ENCODE data around the gene ELMO1.

Gene ELMO1

DNA sequence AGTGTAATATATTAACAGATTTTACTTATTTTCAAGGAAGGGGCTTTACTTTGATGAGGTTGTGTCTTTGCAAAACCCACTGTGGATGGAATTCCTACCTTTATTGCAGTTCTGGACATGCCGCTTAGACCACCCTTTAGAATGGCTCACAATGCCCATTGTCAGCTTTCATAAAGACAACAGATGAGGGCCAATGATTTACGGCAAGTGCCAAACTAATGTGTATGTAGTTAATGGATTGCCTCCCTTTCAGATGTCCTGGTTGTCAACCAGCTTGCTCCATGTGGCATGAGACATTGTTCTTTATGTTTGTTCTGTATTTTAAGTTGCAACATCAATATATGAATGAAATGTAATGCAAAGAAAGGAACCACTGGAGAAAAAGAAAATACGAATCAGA is 35.0 kb upstream of the ELMO1 start:
- Histone ChIP-seq H3K36me3 (ENCODE audit: control insufficient read depth, insufficient read depth, low read length) (no peaks in the 10 kb centered on the region; the same call in 1 of the 2 replicates), H3K9ac (ENCODE audit: low read depth, low read length) (no peak overlapping the region), H3K9me3 (ENCODE audit: control insufficient read depth, insufficient read depth, low read length) (peaks cover 16% of the 10 kb centered on the region), H3K27ac (ENCODE audit: low read depth, low read length) (no peak overlapping the region), H3K27me3 (ENCODE audit: control insufficient read depth, insufficient read depth, low read length) (no peaks in the 10 kb centered on the region), H3K4me1 (ENCODE audit: control insufficient read depth, insufficient read depth, low read length) (peaks cover 11% of the 10 kb centered on the region; the same call in 1 of the 2 replicates), H3K4me3 (ENCODE audit: low read depth, low read length) (no peak overlapping the region)

DNA sequence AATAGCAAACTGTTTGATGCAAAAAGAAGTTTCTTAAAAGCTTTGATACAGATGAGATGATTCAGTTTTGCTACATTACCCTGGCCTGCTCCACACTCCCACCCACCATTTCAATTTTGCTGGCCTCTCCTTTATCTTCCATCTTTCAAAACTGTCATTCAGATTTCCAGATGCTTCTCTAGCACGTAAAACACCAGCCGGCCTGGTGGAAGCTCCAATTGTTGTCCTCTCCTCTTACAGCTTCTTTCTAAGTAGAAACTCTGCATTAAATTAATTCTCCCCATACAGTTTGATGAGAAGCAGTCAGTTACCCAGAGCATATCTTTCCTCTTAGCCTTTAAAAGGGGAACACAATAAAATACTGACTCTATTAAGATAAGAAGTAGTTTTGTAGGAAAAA is 34.3 kb upstream of the ELMO1 start:
- Histone ChIP-seq H3K4me1 (ENCODE audit: control insufficient read depth, insufficient read depth, low read length) (peaks cover 11% of the 10 kb centered on the region; the same call in 1 of the 2 replicates), H3K27me3 (ENCODE audit: control insufficient read depth, insufficient read depth, low read length) (no peaks in the 10 kb centered on the region), H3K27ac (ENCODE audit: low read depth, low read length) (no peak overlapping the region), H3K9me3 (ENCODE audit: control insufficient read depth, insufficient read depth, low read length) (peaks cover 10% of the 10 kb centered on the region), H3K4me3 (ENCODE audit: low read depth, low read length) (no peak overlapping the region), H3K9ac (ENCODE audit: low read depth, low read length) (no peak overlapping the region), H3K36me3 (ENCODE audit: control insufficient read depth, insufficient read depth, low read length) (no peaks in the 10 kb centered on the region)

DNA sequence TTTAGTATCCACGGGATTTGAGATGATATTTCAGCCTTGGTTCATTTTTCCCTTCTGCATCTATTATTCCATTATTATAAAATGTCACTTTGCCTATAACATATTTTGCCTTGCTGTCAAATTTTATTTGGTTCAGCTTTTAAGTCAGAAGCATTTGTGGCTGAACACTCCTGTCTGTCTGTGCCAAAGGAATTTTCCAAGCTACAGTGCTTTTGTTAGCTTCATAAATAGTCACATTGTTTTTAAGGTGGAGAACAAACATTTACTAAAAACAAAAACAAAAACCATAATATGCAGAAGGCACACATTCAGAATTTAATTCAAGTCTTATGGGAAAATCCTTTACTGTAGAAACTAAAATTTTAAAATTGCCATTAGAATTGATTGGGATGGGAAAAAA is 33.8 kb upstream of the ELMO1 start:
- Histone ChIP-seq H3K4me1 (ENCODE audit: control insufficient read depth, insufficient read depth, low read length) (peaks cover 11% of the 10 kb centered on the region; the same call in 1 of the 2 replicates), H3K9ac (ENCODE audit: low read depth, low read length) (no peak overlapping the region), H3K4me3 (ENCODE audit: low read depth, low read length) (no peak overlapping the region), H3K9me3 (ENCODE audit: control insufficient read depth, insufficient read depth, low read length) (peaks cover 7% of the 10 kb centered on the region), H3K27ac (ENCODE audit: low read depth, low read length) (no peak overlapping the region), H3K36me3 (ENCODE audit: control insufficient read depth, insufficient read depth, low read length) (no peaks in the 10 kb centered on the region), H3K27me3 (ENCODE audit: control insufficient read depth, insufficient read depth, low read length) (no peaks in the 10 kb centered on the region)

DNA sequence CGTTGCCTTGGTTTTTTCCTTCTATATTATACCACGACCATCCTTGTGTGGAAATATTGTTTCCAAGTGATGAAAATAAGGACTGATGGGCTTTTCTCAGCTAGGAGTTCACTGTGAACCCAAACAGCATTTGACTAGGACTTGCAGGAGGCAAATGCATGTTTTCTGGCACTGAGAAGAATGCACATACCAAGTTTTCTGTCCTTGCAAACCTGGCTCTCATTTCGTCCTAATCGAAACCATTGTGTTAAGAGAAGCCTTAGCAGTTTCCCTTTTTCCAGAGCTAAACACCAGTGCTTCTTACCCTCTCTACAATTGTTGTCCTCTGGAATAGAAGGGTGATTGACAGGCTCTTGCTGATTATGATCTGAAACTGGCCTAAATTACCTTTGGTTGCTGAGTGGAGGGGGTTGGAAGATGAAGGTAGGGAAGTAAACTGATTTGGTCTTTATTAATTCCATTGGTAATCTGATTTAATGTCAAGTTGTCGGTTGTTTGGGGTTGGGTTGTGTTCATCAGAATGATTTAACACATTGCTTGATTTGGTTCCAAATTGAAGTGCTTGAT is 33.1 kb upstream of the ELMO1 start:
- no peaks in the 10 kb centered on the region for H3K9me3 ChIP-seq (ENCODE audit: control insufficient read depth, insufficient read depth, low read length)
- H3K4me1 ChIP-seq (ENCODE audit: control insufficient read depth, insufficient read depth, low read length), result peaks cover 11% of the 10 kb centered on the region; the same call in 1 of the 2 replicates
- no peaks in the 10 kb centered on the region for H3K27me3 ChIP-seq (ENCODE audit: control insufficient read depth, insufficient read depth, low read length)
- no peak overlapping the region for H3K27ac ChIP-seq (ENCODE audit: low read depth, low read length)
- no peaks in the 10 kb centered on the region for H3K36me3 ChIP-seq (ENCODE audit: control insufficient read depth, insufficient read depth, low read length)
- H3K4me3 ChIP-seq (ENCODE audit: low read depth, low read length), result no peak overlapping the region
- H3K9ac ChIP-seq (ENCODE audit: low read depth, low read length), result no peak overlapping the region

DNA sequence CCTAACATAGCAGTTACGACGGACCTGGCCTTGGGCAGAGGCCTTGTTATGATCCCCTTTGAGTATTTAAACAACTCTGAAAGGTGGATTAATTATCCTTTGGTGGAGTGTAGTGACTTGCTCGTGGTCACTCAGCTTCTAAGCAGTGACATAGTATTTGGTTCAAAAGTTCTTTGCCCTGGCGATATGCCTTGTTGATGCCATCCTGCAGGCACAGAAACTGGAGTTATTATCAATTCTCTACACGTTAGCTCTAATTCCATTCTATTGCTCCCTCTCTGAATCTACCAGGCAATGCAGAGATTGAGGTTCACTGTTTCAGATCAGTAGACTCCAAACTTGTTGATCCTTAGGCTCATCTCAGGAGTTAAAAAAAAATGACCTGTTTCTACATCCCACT is 32.5 kb upstream of the ELMO1 start:
- Histone ChIP-seq H3K9ac (ENCODE audit: low read depth, low read length) (no peak overlapping the region), H3K4me1 (ENCODE audit: control insufficient read depth, insufficient read depth, low read length) (peaks cover 11% of the 10 kb centered on the region; the same call in 1 of the 2 replicates), H3K36me3 (ENCODE audit: control insufficient read depth, insufficient read depth, low read length) (no peaks in the 10 kb centered on the region), H3K9me3 (ENCODE audit: control insufficient read depth, insufficient read depth, low read length) (no peaks in the 10 kb centered on the region), H3K4me3 (ENCODE audit: low read depth, low read length) (no peak overlapping the region), H3K27ac (ENCODE audit: low read depth, low read length) (no peak overlapping the region), H3K27me3 (ENCODE audit: control insufficient read depth, insufficient read depth, low read length) (no peaks in the 10 kb centered on the region)

DNA sequence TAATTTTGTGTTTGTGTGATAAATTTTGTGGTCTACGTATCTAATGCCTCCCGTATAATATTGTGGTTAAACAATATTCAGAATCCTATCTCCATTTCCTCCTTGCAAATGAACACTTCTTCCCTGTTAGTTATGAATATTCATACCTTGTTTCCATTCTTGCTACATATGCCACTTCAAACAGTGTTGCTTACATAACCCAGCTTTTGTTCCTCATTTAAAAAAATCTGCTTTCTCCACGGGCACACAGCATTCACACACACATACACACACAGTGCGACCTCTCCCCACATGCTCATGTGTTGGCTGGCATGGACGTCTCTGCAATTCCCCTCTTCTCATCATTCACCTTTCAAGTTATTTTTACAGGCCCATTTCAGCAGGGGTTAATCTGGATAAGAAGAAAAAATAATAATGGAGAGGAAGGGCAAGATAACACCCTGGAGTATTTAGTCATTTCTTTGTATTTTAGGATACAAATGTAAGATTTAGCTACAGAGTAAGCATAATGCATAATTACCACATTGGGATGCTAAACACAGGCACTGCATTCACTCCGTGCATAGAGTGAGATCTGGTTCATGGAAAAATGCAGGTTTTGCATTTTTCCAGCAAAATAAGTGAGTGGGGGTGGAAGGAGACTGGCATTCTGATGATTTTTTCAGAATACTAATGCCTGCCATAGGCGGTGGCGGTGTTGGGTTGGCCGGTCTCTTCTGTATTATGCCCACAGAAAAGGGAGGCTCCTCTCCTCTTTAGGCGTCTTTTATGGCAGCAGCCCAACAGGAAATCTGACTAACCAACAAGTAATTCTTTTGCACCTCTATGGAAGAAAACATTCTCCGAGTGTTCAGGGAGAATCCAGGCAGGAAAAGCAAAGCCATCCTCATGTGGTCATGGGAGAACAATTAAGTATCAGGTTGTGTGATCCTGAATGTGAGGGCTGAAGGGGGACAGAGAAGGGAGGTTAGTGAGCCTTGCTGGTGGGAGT is 31.7 kb upstream of the ELMO1 start:
- no peaks in the 10 kb centered on the region for H3K36me3 ChIP-seq (ENCODE audit: control insufficient read depth, insufficient read depth, low read length)
- H3K27ac ChIP-seq (ENCODE audit: low read depth, low read length), result no peak overlapping the region

DNA sequence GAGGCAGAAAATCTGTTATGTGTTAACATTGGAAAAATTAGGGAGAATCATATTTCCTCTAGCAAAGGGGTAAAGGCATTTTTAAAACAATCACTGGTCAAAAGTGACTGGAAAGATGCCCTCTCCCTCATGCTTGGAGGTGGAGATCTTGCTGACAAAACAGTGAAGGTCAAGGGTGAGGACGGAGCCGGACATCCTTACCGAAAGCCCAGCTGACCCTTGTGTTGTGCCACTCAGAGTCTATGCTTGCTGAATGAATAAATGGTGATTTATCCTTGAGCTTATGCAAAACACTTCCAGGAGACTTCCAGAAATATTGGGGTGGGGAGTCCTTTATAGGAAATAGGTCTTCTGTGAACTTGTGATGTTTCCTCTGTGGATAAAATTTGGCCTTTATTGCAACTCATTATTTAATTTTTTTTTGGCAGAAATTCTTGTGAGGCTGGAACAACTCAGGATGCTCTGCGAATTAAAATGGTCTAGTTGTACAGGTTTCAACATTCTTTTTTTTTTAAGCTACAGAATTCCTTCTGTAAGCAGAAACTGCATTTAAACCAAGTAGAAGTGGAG is 28.3 kb upstream of the ELMO1 start:
- no peak overlapping the region for H3K4me3 ChIP-seq (ENCODE audit: low read depth, low read length)
- peaks cover 11% of the 10 kb centered on the region; the same call in 1 of the 2 replicates for H3K4me1 ChIP-seq (ENCODE audit: control insufficient read depth, insufficient read depth, low read length)
- H3K9ac ChIP-seq (ENCODE audit: low read depth, low read length), result no peak overlapping the region
- H3K27ac ChIP-seq (ENCODE audit: low read depth, low read length), result no peak overlapping the region
- H3K27me3 ChIP-seq (ENCODE audit: control insufficient read depth, insufficient read depth, low read length), result no peaks in the 10 kb centered on the region
- no peaks in the 10 kb centered on the region for H3K9me3 ChIP-seq (ENCODE audit: control insufficient read depth, insufficient read depth, low read length)
- no peaks in the 10 kb centered on the region for H3K36me3 ChIP-seq (ENCODE audit: control insufficient read depth, insufficient read depth, low read length)

More for the DNA sequence above, 31.7 kb upstream of the ELMO1 start:
- H3K4me1 ChIP-seq (ENCODE audit: control insufficient read depth, insufficient read depth, low read length), result peaks cover 11% of the 10 kb centered on the region; the same call in 1 of the 2 replicates
- no peaks in the 10 kb centered on the region for H3K27me3 ChIP-seq (ENCODE audit: control insufficient read depth, insufficient read depth, low read length)
- H3K9ac ChIP-seq (ENCODE audit: low read depth, low read length), result no peak overlapping the region
- no peaks in the 10 kb centered on the region for H3K9me3 ChIP-seq (ENCODE audit: control insufficient read depth, insufficient read depth, low read length)
- H3K4me3 ChIP-seq (ENCODE audit: low read depth, low read length), result no peak overlapping the region

DNA sequence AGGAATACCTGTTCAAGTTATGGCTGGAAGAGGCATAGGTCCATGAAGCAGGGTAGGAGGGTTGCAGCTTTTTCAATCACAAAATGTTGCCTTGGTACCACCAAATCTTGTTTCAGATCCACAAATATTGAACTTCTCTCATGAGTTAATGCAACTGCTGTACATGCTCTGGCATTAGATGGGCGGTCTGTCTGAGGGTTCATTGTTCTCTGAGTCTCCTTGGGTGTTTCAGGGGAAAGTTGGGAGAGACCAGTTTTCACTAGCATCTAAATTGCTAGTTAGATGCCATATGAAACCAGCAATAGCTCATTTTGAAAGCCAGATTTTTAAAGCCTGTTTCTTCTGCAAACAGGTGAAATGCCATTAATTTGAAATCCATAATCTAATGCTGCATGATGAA is 27.8 kb upstream of the ELMO1 start:
- Histone ChIP-seq H3K27me3 (ENCODE audit: control insufficient read depth, insufficient read depth, low read length) (no peaks in the 10 kb centered on the region), H3K9me3 (ENCODE audit: control insufficient read depth, insufficient read depth, low read length) (no peaks in the 10 kb centered on the region), H3K9ac (ENCODE audit: low read depth, low read length) (no peak overlapping the region), H3K4me1 (ENCODE audit: control insufficient read depth, insufficient read depth, low read length) (peaks cover 11% of the 10 kb centered on the region; the same call in 1 of the 2 replicates), H3K4me3 (ENCODE audit: low read depth, low read length) (no peak overlapping the region), H3K36me3 (ENCODE audit: control insufficient read depth, insufficient read depth, low read length) (no peaks in the 10 kb centered on the region), H3K27ac (ENCODE audit: low read depth, low read length) (no peak overlapping the region)

DNA sequence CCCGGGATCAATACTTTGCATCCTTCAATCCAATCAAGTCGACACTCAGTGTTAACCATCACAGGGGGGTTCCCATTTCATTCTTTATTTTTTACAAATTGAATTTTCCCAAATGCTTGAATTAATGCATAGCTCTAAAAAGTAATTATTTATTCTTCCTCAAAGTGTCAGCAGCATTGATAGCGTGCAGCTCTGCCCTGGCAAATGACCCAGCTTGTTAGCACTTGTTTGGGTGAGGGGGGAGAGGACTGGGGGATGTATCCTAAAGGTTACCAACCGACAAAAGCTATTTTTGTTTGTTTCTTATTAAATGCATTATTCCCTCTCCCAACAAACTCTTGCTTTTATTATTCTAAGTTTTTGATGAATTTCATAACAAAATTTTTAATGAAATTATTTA is 27.0 kb upstream of the ELMO1 start:
- Histone ChIP-seq H3K4me3 (ENCODE audit: low read depth, low read length) (no peak overlapping the region), H3K4me1 (ENCODE audit: control insufficient read depth, insufficient read depth, low read length) (peaks cover 6% of the 10 kb centered on the region; the same call in 1 of the 2 replicates), H3K9me3 (ENCODE audit: control insufficient read depth, insufficient read depth, low read length) (no peaks in the 10 kb centered on the region), H3K27me3 (ENCODE audit: control insufficient read depth, insufficient read depth, low read length) (no peaks in the 10 kb centered on the region), H3K9ac (ENCODE audit: low read depth, low read length) (no peak overlapping the region), H3K36me3 (ENCODE audit: control insufficient read depth, insufficient read depth, low read length) (no peaks in the 10 kb centered on the region), H3K27ac (ENCODE audit: low read depth, low read length) (no peak overlapping the region)

DNA sequence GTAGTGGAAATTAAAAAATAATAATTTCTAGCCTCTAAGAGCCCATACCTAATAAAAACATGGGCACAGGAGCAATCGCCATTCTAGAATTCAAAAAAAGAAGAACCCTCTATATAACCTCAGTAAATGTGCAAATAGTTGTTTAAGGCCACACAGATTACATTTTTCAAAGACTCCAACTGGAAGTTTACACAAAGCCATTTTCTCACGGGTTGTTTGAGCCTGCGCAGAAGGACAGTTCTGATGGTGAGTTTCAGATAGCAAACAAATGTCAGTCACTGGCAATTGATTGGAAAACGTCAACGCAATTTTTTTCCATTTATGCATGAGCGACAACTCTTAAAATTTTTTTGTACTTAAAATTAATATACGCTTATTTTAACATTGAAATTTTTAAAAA is 23.0 kb upstream of the ELMO1 start:
- H3K27ac ChIP-seq (ENCODE audit: low read depth, low read length), result no peak overlapping the region
- H3K27me3 ChIP-seq (ENCODE audit: control insufficient read depth, insufficient read depth, low read length), result no peaks in the 10 kb centered on the region
- H3K4me1 ChIP-seq (ENCODE audit: control insufficient read depth, insufficient read depth, low read length), result no peaks in the 10 kb centered on the region
- no peak overlapping the region for H3K9ac ChIP-seq (ENCODE audit: low read depth, low read length)
- no peaks in the 10 kb centered on the region for H3K9me3 ChIP-seq (ENCODE audit: control insufficient read depth, insufficient read depth, low read length)
- no peaks in the 10 kb centered on the region for H3K36me3 ChIP-seq (ENCODE audit: control insufficient read depth, insufficient read depth, low read length)
- H3K4me3 ChIP-seq (ENCODE audit: low read depth, low read length), result no peak overlapping the region

DNA sequence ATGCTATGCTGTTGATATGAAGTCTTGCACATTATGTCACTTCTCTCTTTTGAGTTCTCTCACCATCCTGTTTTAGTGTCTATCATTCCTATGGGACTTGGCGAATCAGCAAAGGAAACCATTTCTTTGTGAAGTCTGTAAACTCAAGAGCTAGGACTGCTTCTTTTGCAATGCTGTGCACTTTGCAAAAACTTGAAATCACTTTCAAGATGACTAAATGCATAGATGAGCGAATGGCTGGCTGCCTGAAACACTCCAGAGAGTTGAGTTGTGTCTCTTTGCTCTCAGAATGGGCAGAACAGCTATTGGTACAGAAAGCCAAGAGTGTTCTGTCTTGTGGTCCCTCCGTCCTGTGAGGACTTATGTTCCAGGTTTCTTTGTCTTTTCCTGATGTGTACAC is 18.3 kb upstream of the ELMO1 start:
- H3K9ac ChIP-seq (ENCODE audit: low read depth, low read length), result no peak overlapping the region

More for the DNA sequence above, 18.3 kb upstream of the ELMO1 start:
- Histone ChIP-seq H3K9me3 (ENCODE audit: control insufficient read depth, insufficient read depth, low read length) (no peaks in the 10 kb centered on the region), H3K4me1 (ENCODE audit: control insufficient read depth, insufficient read depth, low read length) (no peaks in the 10 kb centered on the region), H3K36me3 (ENCODE audit: control insufficient read depth, insufficient read depth, low read length) (no peaks in the 10 kb centered on the region), H3K4me3 (ENCODE audit: low read depth, low read length) (no peak overlapping the region), H3K27ac (ENCODE audit: low read depth, low read length) (no peak overlapping the region), H3K27me3 (ENCODE audit: control insufficient read depth, insufficient read depth, low read length) (no peaks in the 10 kb centered on the region)

Measured in HUES48 (cell line).